Measurements from ENCODE around the gene DUSP12. TPM values are rescaled to one million over a fixed set of nuclear protein-coding genes. Genes with fewer than 3 reads are reported as not detected.
"Not testable (repeated sequence)": the region's sequence is repeated elsewhere in the genome, so short reads cannot be mapped to it uniquely, and the experiment has no call there.

DUSP12 gene
- total RNA-seq, 2 experiments from 2014 or later = 25.9 to 28.5 TPM

- Mint-ChIP-seq H3K4me1 (ENCODE audit: low read depth) (peaks cover 43% of the 10 kb centered on the region), H3K36me3 (peaks cover 11% of the 10 kb centered on the region), H3K27me3 (peaks cover 1% of the 10 kb centered on the region), H3K27ac (no peak overlapping the region), H3K9me3 (no peaks in the 10 kb centered on the region), H3K4me3 (no peak overlapping the region)
- intact Hi-C loops (cut with micrococcal nuclease) = loop anchor here (10.0 kb wide), 2 partner anchors 213 to 353 kb away; no protein-coding TSS in a partner anchor
- DNase-seq = no peak
- CTCF ChIA-PET = no interaction called here
- POLR2A ChIA-PET = interaction anchor here (0.6 kb wide), 1 partner anchor 319 kb away, joined by 3 read pairs; no protein-coding TSS in a partner anchor
These were observed 1.8 kb upstream of the DUSP12 start for GRCh38 chr1:161747801-161748200.

GRCh38 chr1:161763522-161764098 lies 14.0 kb downstream of the DUSP12 start:
- no peaks in the 10 kb centered on the region for H3K9me3 Mint-ChIP-seq
- peak; percentile 53 for DNase-seq
- H3K36me3 Mint-ChIP-seq = peaks cover 8% of the 10 kb centered on the region
- ChIA-PET POLR2A (no interaction called here), CTCF (interaction anchor here (0.7 to 2.3 kb wide), 5 partner anchors 8 to 274 kb away, joined by 4 to 14 read pairs (median 6); partner anchors contain the start of gene DUSP12)
- H3K4me1 Mint-ChIP-seq (ENCODE audit: low read depth) = peaks cover 44% of the 10 kb centered on the region
- H3K27me3 Mint-ChIP-seq = no peaks in the 10 kb centered on the region
- H3K27ac Mint-ChIP-seq = no peak overlapping the region
- peak overlapping the region; percentile 15 for H3K4me3 Mint-ChIP-seq
- intact Hi-C loops (cut with micrococcal nuclease) = loop anchor here (10.0 kb wide), 1 partner anchor 731 kb away; the partner anchor contains the start of gene UHMK1

- H3K4me3 Mint-ChIP-seq = peak within 1 kb of the TSS; percentile 98
- H3K27ac Mint-ChIP-seq = peak within 1 kb of the TSS; percentile 93
- ChIA-PET CTCF (interaction anchor here (0.6 to 1.6 kb wide), 4 partner anchors 13 to 271 kb away, joined by 3 to 7 read pairs (median 4); no protein-coding TSS in a partner anchor), POLR2A (interaction anchor here (1.2 kb wide), 1 partner anchor 16 kb away, joined by 8 read pairs; the partner anchor contains the start of gene DUSP12)
- H3K27me3 Mint-ChIP-seq = no peaks in the 10 kb centered on the region
- peaks cover 51% of the 10 kb centered on the region for H3K4me1 Mint-ChIP-seq (ENCODE audit: low read depth)
- H3K9me3 Mint-ChIP-seq = no peaks in the 10 kb centered on the region
- peaks cover 6% of the 10 kb centered on the region for H3K36me3 Mint-ChIP-seq
- DNase-seq = peak; percentile 90
- intact Hi-C loops (cut with micrococcal nuclease) = loop anchor here (1.0 to 10.0 kb wide), 3 partner anchors 17 to 728 kb away; partner anchors contain the start of genes DUSP12 and UHMK1
These were observed 16.8 kb downstream of the DUSP12 start, which contains the start of gene ATF6 for GRCh38 chr1:161766102-161766981. ATF6 (plus strand) TSS chr1:161766320; CDS start chr1:161766361, 41 bp downstream.

- intact Hi-C loops (cut with micrococcal nuclease) = loop anchor here (10.0 kb wide), 1 partner anchor 726 kb away; the partner anchor contains the start of gene UHMK1
- Mint-ChIP-seq H3K9me3 (no peaks in the 10 kb centered on the region), H3K27me3 (no peaks in the 10 kb centered on the region), H3K27ac (no peak overlapping the region), H3K4me3 (no peak overlapping the region), H3K36me3 (peaks cover 6% of the 10 kb centered on the region), H3K4me1 (ENCODE audit: low read depth) (peaks cover 42% of the 10 kb centered on the region)
- CTCF ChIA-PET = interaction anchor here (4.1 kb wide), 1 partner anchor 24 kb away, joined by 19 read pairs; no protein-coding TSS in a partner anchor
- POLR2A ChIA-PET = no interaction called here
- DNase-seq = no peak
These were observed 18.9 kb downstream of the DUSP12 start for GRCh38 chr1:161768461-161768860.

GRCh38 chr1:161768986-161769672 lies 19.5 kb downstream of the DUSP12 start:
- Mint-ChIP-seq H3K9me3 (no peaks in the 10 kb centered on the region), H3K4me3 (no peak overlapping the region), H3K27ac (no peak overlapping the region), H3K27me3 (no peaks in the 10 kb centered on the region), H3K36me3 (peaks cover 6% of the 10 kb centered on the region), H3K4me1 (ENCODE audit: low read depth) (peaks cover 35% of the 10 kb centered on the region)
- DNase-seq = no peak
- POLR2A ChIA-PET = no interaction called here
- CTCF ChIA-PET = interaction anchor here (1.2 to 4.1 kb wide), 2 partner anchors 19 to 24 kb away, joined by 3 to 19 read pairs; partner anchors contain the start of gene DUSP12
- intact Hi-C loops (cut with micrococcal nuclease) = loop anchor here (10.0 kb wide), 1 partner anchor 726 kb away; the partner anchor contains the start of gene UHMK1

GRCh38 chr1:161769673-161770045 lies 20.1 kb downstream of the DUSP12 start:
- CTCF ChIA-PET = interaction anchor here (1.2 to 4.1 kb wide), 2 partner anchors 20 to 23 kb away, joined by 3 to 19 read pairs; partner anchors contain the start of gene DUSP12
- DNase-seq, H3K4me3 Mint-ChIP-seq, H3K36me3 Mint-ChIP-seq, H3K9me3 Mint-ChIP-seq, H3K27ac Mint-ChIP-seq, POLR2A ChIA-PET, H3K27me3 Mint-ChIP-seq: not testable (repeated sequence)
- peaks cover 35% of the 10 kb centered on the region for H3K4me1 Mint-ChIP-seq (ENCODE audit: low read depth)
- intact Hi-C loops (cut with micrococcal nuclease) = loop anchor here (10.0 kb wide), 2 partner anchors 625 to 725 kb away; partner anchors contain the start of gene UHMK1

- Mint-ChIP-seq H3K9me3 (no peaks in the 10 kb centered on the region), H3K4me3 (no peak overlapping the region), H3K36me3 (peaks cover 6% of the 10 kb centered on the region), H3K27ac (no peak overlapping the region), H3K27me3 (no peaks in the 10 kb centered on the region), H3K4me1 (ENCODE audit: low read depth) (peaks cover 30% of the 10 kb centered on the region)
- ChIA-PET POLR2A (no interaction called here), CTCF (interaction anchor here (1.2 to 4.1 kb wide), 2 partner anchors 21 to 23 kb away, joined by 3 to 19 read pairs; partner anchors contain the start of gene DUSP12)
- no peak for DNase-seq
- intact Hi-C loops (cut with micrococcal nuclease) = loop anchor here (10.0 kb wide), 1 partner anchor 625 kb away; no protein-coding TSS in a partner anchor
These were observed 20.7 kb downstream of the DUSP12 start for GRCh38 chr1:161770250-161770649.

- Mint-ChIP-seq H3K9me3 (no peaks in the 10 kb centered on the region), H3K36me3 (peaks cover 6% of the 10 kb centered on the region), H3K27ac (no peak overlapping the region), H3K4me3 (no peak overlapping the region), H3K27me3 (no peaks in the 10 kb centered on the region), H3K4me1 (ENCODE audit: low read depth) (peaks cover 28% of the 10 kb centered on the region)
- intact Hi-C loops (cut with micrococcal nuclease) = loop anchor here (10.0 kb wide), 1 partner anchor 624 kb away; no protein-coding TSS in a partner anchor
- DNase-seq = no peak
- ChIA-PET POLR2A (no interaction called here), CTCF (interaction anchor here (1.2 to 4.1 kb wide), 3 partner anchors 8 to 266 kb away, joined by 3 to 19 read pairs (median 9); no protein-coding TSS in a partner anchor)
These were observed 21.6 kb downstream of the DUSP12 start for GRCh38 chr1:161771161-161771560.

GRCh38 chr1:161771973-161772372 lies 22.4 kb downstream of the DUSP12 start:
- POLR2A ChIA-PET = interaction anchor here (0.8 to 1.3 kb wide), 2 partner anchors 11 to 22 kb away, joined by 3 to 6 read pairs; partner anchors contain the start of gene DUSP12
- Mint-ChIP-seq H3K9me3 (no peaks in the 10 kb centered on the region), H3K27ac (no peak overlapping the region), H3K36me3 (peaks cover 3% of the 10 kb centered on the region), H3K4me3 (no peak overlapping the region), H3K4me1 (ENCODE audit: low read depth) (peaks cover 26% of the 10 kb centered on the region), H3K27me3 (no peaks in the 10 kb centered on the region)
- intact Hi-C loops (cut with micrococcal nuclease) = loop anchor here (2.0 to 10.0 kb wide), 2 partner anchors 21 to 623 kb away; no protein-coding TSS in a partner anchor
- CTCF ChIA-PET = interaction anchor here (0.6 to 4.1 kb wide), 3 partner anchors 9 to 151 kb away, joined by 3 to 19 read pairs (median 9); no protein-coding TSS in a partner anchor
- no peak for DNase-seq

GRCh38 chr1:161772397-161772796 lies 22.8 kb downstream of the DUSP12 start:
- peaks cover 22% of the 10 kb centered on the region for H3K4me1 Mint-ChIP-seq (ENCODE audit: low read depth)
- intact Hi-C loops (cut with micrococcal nuclease) = loop anchor here (2.0 to 10.0 kb wide), 2 partner anchors 20 to 622 kb away; no protein-coding TSS in a partner anchor
- ChIA-PET CTCF (interaction anchor here (1.8 to 4.1 kb wide), 2 partner anchors 10 to 21 kb away, joined by 9 to 19 read pairs; no protein-coding TSS in a partner anchor), POLR2A (interaction anchor here (0.8 to 1.3 kb wide), 2 partner anchors 10 to 23 kb away, joined by 3 to 6 read pairs; partner anchors contain the start of gene DUSP12)
- DNase-seq = no peak
- no peak overlapping the region for H3K27ac Mint-ChIP-seq
- H3K9me3 Mint-ChIP-seq = no peaks in the 10 kb centered on the region
- H3K36me3 Mint-ChIP-seq = peaks cover 3% of the 10 kb centered on the region
- no peak overlapping the region for H3K4me3 Mint-ChIP-seq
- no peaks in the 10 kb centered on the region for H3K27me3 Mint-ChIP-seq

- DNase-seq = no peak
- H3K4me1 Mint-ChIP-seq (ENCODE audit: low read depth) = peaks cover 14% of the 10 kb centered on the region
- no peak overlapping the region for H3K27ac Mint-ChIP-seq
- no peaks in the 10 kb centered on the region for H3K27me3 Mint-ChIP-seq
- intact Hi-C loops (cut with micrococcal nuclease) = loop anchor here (2.0 to 10.0 kb wide), 2 partner anchors 19 to 621 kb away; no protein-coding TSS in a partner anchor
- ChIA-PET POLR2A (no interaction called here), CTCF (no interaction called here)
- H3K9me3 Mint-ChIP-seq = no peaks in the 10 kb centered on the region
- H3K4me3 Mint-ChIP-seq = no peak overlapping the region
- peaks cover 1% of the 10 kb centered on the region for H3K36me3 Mint-ChIP-seq
These were observed 24.2 kb downstream of the DUSP12 start for GRCh38 chr1:161773791-161774190.

Data from activated CD4-positive, alpha-beta memory T cell treated with anti-CD3 and anti-CD28 coated beads for 36 hours (primary cell).